Fibroblast of the aortic adventitia (primary cell): ENCODE results near the gene GNA12. TPM values are rescaled to one million over a fixed set of nuclear protein-coding genes. Genes with fewer than 3 reads are reported as not detected.
A peak's percentile ranks its signal among the peaks of the same experiment; 100 is the strongest.
"Not testable (repeated sequence)": the region's sequence is repeated elsewhere in the genome, so short reads cannot be mapped to it uniquely, and the experiment has no call there.

Source experiments
- DNase-seq: peaks from one replicate; pipeline ENCODE4 v3.0.0-alpha.2; 2010; ENCODE audit warnings: low read depth
- H3K4me3 ChIP-seq: 2 replicates; pipeline ENCODE4 v1.5.1; 2011; ENCODE audit warnings: low read depth, mild to moderate bottlenecking, control low read depth, low read length, moderate library complexity
- total RNA-seq: library from RNA; depleted of rRNA; stranded (reverse); fragments of >200 nt; gene quantifications from 2 replicates; pipeline ENCODE4 v1.2.3, GENCODE V29; 2012; ENCODE audit warnings: low replicate concordance
- TF ChIP-seq, protein P1 (sequence below): IDR thresholded peaks from 2 replicates; pipeline ENCODE4 v1.5.1; 2011; ENCODE audit warnings: mild to moderate bottlenecking, low read length, control low read depth, inconsistent platforms; ENCODE audit not compliant: insufficient read depth

Gene GNA12
- total RNA-seq, 1 donor = 16.2 TPM

DNA sequence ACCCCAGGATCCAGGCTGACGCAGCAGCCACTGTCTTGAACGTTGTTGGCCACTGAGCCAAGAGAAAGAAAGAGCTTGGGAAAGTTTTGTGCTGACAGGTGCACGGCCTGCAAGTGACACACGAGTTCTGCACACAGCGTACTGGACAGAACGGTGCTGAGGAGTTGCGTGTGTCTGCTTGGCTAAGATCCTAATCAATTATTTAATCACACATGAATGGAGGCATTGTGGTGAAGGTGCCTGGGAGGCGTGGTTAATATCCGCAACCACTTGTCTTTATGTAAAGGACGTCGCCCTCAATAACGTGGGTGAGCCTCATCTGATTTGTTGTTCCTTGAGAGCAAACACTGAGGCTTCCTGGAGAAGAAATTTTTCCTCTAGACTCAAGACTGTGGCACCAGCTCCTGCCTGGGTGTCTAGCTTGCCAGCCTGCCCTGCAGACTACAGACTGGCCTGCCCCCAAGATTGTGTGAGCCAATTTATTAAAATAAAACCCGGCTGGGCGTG is 16.6 kb upstream of the GNA12 start:
- H3K4me3 ChIP-seq = no peak overlapping the region
- no peak for DNase-seq
- TF ChIP-seq, protein P1, sequence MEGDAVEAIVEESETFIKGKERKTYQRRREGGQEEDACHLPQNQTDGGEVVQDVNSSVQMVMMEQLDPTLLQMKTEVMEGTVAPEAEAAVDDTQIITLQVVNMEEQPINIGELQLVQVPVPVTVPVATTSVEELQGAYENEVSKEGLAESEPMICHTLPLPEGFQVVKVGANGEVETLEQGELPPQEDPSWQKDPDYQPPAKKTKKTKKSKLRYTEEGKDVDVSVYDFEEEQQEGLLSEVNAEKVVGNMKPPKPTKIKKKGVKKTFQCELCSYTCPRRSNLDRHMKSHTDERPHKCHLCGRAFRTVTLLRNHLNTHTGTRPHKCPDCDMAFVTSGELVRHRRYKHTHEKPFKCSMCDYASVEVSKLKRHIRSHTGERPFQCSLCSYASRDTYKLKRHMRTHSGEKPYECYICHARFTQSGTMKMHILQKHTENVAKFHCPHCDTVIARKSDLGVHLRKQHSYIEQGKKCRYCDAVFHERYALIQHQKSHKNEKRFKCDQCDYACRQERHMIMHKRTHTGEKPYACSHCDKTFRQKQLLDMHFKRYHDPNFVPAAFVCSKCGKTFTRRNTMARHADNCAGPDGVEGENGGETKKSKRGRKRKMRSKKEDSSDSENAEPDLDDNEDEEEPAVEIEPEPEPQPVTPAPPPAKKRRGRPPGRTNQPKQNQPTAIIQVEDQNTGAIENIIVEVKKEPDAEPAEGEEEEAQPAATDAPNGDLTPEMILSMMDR = no peak

DNA sequence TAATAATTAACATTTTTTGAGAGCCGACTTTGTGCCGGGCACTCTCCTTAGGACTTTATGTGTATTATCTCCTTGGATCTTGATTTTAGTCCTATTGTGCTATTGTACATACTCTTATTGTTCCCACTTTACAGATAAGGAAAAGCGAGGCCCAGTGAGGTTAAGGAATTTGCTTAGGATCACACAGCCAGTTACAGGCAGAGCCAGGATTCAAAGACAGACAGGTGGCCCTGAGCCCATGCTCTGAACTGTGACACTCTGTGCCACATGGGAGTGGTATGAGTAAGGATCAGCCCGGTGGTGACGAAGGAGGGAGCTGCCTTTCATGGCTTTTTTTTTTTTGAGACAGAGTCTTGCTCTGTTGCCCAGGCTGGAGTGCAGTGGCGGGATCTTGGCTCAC is 15.8 kb upstream of the GNA12 start:
- TF ChIP-seq, protein P1 = no peak
- H3K4me3 ChIP-seq = no peak overlapping the region
- DNase-seq = no peak

DNA sequence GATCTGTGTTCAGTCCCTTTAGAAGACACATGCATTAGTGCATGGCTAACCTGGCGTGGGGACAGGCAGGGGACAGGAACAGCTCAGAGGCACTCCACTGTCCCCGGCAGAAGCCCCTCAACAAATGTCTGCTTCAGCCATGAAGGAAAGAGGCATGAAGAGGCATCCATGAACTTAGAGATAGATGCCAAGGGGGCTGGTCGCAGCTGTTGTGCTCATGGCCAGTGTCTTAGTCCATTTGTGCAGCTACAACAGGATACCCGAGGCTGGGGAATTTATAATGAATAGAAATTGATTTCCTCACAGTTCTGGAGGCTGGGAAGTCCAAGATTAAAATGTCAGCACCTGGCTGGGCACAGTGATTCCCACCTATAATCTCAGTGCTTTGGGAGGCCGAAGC is 14.5 kb upstream of the GNA12 start:
- TF ChIP-seq, protein P1 = no peak
- H3K4me3 ChIP-seq = no peak overlapping the region
- no peak for DNase-seq

DNA sequence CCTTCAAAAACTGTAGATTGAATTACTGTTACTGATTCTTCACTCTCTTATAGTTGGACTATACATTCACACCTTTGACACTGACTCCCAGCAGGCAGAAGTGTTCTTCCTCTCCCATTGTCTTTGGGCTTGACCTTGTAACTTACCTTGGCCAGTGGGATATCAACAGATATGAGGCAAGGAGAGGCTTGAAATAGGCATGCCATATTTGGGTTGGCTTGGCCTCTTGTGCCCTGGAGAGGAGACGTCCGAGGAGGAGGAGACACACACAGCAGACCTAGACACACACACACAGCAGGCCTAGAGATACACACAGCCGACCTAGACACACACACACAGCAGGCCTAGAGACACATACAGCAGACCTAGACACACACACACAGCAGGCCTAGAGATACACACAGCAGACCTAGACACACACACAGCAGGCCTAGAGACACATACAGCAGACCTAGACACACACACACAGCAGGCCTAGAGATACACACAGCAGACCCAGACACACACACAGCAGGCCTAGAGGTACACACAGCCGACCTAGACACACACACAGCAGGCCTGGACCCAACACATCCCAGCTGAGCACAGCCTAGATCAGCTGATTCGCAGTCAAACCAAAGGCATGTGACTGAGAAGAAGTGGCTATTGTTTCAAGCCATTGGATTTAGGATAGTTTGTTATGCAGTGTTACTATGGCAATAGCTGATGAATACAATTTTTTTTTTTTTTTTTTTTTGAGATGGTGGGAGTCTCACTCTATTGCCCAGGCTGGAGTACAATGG is 12.5 kb upstream of the GNA12 start:
- no peak overlapping the region for H3K4me3 ChIP-seq
- no peak for DNase-seq
- TF ChIP-seq, protein P1 = no peak

DNA sequence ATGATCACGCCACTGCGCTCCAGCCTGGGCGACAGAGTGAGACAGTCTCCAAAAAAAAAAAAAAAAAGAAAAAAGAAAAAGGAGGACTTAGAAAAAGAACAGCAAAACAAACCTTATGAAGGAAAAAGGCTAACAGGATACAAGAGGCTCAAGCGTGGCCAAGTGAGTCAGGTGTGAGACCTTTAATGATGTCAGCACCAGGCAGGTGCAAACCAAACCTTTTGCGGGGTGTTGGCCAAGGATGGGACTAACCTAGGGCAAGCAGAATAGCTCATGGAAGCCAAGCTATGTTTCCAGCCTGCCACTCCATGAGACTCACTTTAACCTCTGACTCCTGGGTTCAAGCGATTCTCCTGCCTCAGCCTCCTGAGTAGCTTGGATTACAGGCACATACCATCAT is 11.3 kb upstream of the GNA12 start:
- H3K4me3 ChIP-seq = no peak overlapping the region
- TF ChIP-seq, protein P1 = no peak
- DNase-seq = no peak

DNA sequence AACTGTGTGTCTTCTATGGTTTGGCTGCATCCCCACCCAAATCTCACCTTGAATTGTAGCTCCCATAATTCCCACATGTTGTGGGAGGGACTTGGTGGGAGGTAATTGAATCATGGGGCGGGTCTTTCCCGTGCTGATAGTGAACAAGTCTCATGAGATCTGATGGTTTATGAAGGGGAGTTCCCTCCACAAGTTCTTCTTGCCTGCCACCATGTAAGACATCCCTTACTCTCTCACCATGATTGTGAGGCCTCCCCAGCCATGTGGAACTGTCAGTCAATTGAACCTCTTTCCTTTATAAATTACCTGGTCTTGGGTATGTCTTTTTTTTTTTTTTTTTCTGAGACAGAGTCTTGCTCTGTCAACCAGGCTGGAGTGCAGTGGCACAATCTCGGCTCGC is 9.4 kb upstream of the GNA12 start:
- DNase-seq = peak; percentile 20
- not testable (repeated sequence) for H3K4me3 ChIP-seq

DNA sequence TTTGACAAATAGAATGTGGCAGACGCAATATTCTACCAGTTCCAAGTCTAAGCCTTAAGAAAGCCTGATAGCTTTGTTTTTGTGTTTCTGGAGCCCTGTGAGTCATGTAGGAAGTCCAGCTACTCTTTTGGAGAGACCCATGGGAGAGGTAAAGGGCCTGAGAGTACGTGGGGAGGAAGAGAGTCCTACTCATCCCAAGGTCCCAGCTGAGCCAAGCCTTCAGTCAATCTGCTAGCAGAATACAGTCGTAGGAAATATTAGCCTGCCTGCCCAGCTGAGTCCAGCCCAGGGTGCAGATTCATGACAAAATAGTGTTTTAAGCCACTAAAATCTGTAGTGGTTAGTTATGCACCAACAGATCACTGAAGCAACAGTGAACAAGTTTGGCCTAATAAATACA is 9.0 kb upstream of the GNA12 start:
- DNase-seq = peak; percentile 88
- no peak overlapping the region for H3K4me3 ChIP-seq
- TF ChIP-seq, protein P1 = no peak
